AG08396 (cell line): Measurements from ENCODE around the gene PPP1R3D.
"Not testable (repeated sequence)": the region's sequence is repeated elsewhere in the genome, so short reads cannot be mapped to it uniquely, and the experiment has no call there.

Experiments used
- DNase-seq: peaks from one replicate; pipeline ENCODE4 v3.0.0; 2012; ENCODE audit warnings: low spot score, mixed read lengths

Gene PPP1R3D

GRCh38 chr20:59923514-59923913 lies 16.6 kb downstream of the PPP1R3D start:
- DNase-seq, result no peak

- DNase-seq, result no peak
These were observed 19.2 kb downstream of the PPP1R3D start for GRCh38 chr20:59920944-59921343.

- DNase-seq, result no peak
These were observed 27.5 kb downstream of the PPP1R3D start for GRCh38 chr20:59912609-59913008.

GRCh38 chr20:59911041-59911440 lies 29.1 kb downstream of the PPP1R3D start:
- DNase-seq, result no peak

- DNase-seq, result no peak
These were observed 31.2 kb downstream of the PPP1R3D start for GRCh38 chr20:59908855-59909254.

GRCh38 chr20:59903621-59904020 lies 36.5 kb downstream of the PPP1R3D start:
- no peak for DNase-seq

GRCh38 chr20:59902470-59902869 lies 37.6 kb downstream of the PPP1R3D start:
- DNase-seq, result no peak

GRCh38 chr20:59895908-59896307 lies 44.2 kb downstream of the PPP1R3D start:
- no peak for DNase-seq

GRCh38 chr20:59891581-59891980 lies 48.5 kb downstream of the PPP1R3D start:
- DNase-seq, result no peak

GRCh38 chr20:59890035-59890434 lies 50.1 kb downstream of the PPP1R3D start:
- DNase-seq, result not testable (repeated sequence)

- no peak for DNase-seq
These were observed 52.1 kb downstream of the PPP1R3D start for GRCh38 chr20:59888050-59888449.
